Suppressor macrophage (primary cell): ENCODE data around the gene CTNNA3.

Source experiments
- DNase-seq, 4 experiments: peaks; one replicate each; pipeline ENCODE4 v3.0.0-alpha.2; 2020 to 2022

The CTNNA3 gene

DNA sequence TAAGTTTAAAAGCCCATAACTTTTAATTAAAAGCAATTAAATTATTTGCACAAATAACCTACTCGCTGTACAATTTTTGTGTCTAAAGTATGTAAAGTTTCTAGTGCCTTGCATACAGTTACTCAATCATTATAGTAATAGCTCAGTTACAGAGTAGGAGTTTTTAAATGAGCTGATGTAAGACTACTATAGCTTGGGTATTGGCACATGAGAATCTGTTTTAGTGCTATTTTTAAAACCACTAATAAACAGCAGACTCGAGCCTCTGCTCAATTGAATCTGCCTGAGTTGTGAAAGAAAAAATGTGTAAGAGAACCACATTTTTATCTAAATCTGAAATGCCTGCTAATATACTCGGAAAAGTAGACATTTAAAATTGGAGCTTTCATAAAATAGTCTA is 31.1 kb downstream of the CTNNA3 start:
- peak in 3 of 4 experiments; percentile 1 to 41 (median 26) for DNase-seq

DNA sequence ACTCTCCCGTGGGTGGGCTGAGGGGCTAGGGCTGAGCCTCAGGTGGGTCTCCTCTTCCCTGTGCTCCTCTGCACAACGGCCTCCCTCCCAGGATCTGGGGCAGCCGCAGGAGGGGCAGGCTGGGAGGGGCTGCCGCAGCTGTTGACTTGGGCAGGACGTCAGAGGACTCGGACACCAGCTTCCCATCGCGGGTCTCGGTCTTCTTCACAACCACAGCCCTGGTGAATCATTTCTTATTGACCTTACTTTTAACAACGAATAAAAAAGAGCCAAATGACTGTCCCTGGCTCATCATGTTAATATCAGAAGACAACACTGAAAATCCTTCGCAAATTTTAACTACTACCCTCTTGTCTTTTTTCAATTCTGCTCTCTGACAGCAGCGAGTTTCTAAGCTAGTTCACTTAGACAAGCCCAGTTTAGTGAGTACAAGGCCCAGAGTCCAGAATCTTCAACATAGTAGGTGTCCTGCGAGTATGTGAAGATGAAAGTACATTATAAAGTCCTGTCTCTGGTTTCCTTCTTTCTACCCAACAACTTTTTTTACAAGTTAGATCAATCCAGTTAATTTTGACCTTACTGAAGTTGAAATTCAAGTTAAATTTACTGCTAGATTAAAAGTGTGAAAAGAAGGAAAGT is 32.4 kb downstream of the CTNNA3 start:
- DNase-seq: no peak

DNA sequence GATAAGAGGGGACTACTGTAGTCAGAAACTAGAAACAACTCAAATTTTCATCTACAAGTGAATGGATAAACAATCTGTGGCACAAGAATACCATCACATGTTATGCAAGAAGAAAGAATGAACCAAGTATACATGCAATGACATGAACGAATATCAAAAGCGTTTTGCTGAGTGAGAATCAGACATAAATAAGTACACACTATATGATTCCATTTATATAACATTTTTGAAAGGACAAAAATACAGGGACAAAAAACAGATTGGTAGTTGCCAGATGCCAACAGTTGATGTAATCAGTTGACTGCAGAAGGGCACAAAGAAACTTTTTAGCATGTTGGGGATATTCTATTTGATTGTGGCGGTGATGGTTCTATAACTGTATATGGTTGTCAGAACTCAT is 33.6 kb downstream of the CTNNA3 start:
- DNase-seq: no peak

DNA sequence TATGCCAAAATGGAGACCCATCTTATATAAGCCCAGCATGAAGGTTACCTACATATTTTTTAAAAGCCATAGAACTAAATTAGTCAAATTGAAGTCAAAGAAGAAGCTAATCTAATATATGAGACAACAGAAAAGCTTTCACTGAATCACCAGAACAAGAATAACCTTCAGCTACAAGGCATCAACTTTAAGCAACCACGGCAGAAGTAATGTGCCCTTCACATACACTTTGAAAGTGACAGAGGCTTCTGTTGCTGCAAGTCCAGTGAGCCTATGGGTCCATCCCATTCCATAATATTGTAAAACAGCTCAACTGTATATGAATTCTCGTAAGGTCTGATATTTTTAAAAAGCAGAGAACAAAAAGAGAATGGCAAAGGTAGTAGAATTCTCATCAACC is 36.5 kb downstream of the CTNNA3 start:
- no peak for DNase-seq

DNA sequence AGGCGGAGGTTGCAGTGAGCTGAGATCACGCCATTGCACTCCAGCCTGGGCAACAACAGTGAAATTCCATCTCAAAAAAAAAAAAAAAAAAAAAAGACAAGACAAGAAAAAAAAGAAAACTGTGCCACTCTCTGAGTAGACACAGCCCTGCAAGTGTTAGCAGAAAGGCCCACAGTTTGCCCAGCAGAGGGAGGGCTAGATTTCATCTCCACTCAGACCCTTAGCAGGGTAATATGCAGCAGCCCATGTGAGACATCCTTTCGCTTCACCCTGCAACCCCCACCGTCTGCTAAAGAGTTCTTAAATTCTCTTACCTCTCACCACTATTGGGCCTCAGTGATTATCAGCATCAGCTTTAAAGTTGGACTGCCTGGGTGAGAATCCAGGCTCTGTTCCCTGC is 38.2 kb downstream of the CTNNA3 start:
- no peak for DNase-seq

DNA sequence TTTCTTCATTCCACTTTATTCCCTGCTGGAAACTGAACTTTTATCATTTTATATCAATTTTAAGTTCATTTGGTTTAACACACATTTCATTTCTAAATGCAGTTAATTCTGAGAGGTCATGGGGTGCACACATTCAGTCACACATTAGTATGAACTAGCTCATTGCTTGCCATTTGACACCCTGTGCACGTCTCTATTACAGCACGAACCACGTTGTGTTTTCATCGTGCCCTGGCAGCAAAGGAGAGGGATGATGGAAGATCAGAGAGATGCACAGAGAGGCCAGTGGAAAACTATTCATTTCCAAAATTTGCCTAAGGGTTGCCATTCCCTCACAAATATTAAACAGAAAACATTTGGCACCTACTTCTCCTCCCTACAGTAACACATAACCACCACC is 45.4 kb downstream of the CTNNA3 start:
- no peak for DNase-seq

DNA sequence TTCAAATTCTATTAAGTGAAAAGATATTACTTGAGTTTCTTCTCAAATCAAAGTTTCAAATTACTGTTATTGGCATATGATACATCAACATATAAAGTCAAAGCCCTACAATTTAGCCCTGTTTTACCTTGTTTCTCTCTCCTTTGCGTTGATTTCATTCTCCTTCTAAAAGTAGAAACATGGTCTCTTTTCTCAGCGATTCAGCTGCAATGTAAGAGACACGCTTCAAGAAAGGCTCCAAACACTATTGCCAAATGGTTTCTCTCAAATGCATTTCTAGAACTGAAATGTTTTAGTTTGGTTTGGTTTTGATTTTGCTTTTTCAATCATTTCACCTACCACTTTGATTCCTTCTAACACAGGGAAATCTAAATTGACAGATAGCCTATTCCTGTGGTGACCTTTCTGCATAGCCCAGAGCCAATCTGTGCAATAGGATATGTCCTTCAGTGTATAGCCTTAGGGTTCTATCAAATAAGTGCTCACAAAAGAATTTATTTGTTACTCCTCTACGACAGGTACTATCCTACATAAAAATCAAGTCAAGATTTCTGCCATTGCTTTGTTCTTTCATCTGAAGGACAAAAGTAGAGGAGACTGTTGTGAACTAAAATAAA is 47.3 kb downstream of the CTNNA3 start:
- DNase-seq: no peak

DNA sequence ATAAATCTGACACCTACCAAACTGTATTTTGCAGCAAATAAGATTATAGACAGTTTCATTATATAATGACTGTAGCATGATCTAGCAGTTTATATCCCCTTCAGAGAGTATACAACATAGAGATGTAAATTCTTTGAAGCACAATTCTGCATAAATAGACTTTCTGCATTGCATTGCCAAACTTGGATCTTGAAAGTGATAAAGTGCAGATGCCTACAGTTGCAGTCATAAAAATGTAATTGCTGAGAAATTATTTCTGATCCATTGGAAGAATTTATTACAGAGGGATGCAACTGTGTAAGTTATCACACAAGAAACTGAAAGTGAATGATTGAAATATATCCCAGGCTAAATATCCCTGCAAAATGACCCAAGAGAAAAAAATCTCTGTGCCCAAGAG is 65.1 kb downstream of the CTNNA3 start:
- DNase-seq: no peak

DNA sequence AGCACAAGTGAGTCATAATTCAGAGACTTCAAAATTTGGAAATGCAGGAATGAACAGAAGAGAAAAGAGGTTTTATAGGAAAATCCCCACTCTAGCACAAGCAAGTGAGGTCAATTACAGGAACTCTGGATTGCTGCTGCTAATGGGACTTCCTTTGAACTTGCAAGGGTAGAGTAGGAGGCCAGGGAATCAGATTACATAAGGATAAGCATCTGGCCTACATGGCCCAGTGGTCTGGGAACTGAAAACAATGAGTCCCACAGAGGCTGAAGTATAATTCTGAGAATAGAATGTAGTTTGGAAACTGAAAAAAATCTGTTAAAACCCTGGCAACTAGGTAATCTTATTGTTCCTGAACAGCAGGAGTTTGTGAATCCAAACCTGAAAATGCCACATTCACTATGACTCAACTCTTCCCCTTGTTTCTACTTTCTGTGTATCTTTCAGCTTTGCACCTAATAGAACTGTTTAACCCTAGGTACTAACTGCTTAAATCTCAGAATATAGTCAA is 66.5 kb downstream of the CTNNA3 start:
- DNase-seq: no peak

DNA sequence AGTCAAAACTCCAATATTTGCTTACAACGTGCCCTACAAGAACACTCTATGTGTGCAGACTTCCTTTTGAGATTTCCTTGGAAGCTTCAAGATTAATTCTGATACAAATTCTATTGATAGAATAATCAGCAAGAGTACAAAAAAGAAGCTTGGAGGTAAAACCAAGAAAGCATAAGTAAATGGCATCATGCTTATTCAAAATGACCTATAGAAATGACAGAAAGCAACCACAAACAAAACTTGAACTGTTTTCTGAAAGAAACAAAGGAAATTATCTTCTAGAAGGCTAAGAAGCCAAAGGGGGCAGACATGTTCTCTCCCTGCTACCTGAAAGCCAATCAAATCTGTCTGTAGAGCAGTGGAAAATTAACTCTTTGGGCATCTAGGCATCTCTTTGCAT is 73.0 kb downstream of the CTNNA3 start:
- DNase-seq: no peak

DNA sequence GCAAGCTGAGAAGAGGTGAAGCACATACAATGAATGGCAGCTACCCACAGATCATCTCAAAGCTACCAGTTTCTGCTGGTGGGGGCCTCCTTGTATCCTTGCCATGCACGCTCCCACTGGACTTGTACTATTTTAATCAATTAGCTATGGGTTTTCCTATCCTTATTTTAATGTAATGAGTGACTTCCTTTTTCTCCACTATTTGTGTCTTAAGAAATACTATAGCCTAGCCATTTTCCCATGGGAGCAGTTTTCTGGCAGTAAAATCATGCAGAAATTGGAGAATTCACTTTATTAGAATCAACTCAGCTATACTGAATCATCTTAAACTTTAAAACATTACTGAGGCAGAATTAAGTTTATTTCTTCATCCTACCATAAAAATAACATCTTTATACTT is 73.5 kb downstream of the CTNNA3 start:
- no peak for DNase-seq

DNA sequence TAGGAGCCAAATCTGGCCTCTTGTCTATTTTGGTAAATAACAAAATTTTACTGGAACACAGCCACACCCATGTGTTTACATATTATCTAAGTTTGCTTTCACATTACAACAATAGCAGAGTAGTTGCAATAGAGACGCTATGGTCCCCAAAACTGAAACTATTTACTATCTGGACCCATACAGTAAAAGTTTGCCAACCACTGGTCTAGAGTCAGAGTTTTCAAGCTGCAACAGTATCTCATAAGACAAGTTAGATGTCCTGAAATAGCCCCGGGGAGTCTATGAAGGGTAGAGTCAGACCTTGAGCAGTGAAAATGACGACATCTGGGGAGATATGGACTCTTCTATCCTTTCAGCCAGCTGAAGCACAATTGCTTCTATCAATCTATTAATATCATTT is 74.2 kb downstream of the CTNNA3 start:
- DNase-seq: no peak

DNA sequence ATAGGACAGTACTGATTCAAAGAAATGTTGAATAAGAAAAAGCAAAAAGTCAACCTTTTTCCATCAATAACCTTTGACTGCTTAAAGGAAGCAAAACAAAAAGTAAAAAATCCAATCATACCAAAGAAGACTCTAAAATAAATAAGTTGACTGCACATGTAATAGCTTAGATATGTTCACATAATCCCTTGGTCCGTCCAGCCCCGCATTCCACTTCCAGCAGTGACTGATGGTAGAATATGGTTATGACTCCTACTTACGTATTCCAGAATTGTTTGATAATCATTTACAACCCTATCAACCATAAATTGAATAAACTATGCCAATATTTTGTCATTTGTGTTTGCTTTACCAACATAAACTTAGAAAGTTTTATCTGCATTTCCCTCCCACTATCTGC is 77.9 kb downstream of the CTNNA3 start:
- DNase-seq: no peak

DNA sequence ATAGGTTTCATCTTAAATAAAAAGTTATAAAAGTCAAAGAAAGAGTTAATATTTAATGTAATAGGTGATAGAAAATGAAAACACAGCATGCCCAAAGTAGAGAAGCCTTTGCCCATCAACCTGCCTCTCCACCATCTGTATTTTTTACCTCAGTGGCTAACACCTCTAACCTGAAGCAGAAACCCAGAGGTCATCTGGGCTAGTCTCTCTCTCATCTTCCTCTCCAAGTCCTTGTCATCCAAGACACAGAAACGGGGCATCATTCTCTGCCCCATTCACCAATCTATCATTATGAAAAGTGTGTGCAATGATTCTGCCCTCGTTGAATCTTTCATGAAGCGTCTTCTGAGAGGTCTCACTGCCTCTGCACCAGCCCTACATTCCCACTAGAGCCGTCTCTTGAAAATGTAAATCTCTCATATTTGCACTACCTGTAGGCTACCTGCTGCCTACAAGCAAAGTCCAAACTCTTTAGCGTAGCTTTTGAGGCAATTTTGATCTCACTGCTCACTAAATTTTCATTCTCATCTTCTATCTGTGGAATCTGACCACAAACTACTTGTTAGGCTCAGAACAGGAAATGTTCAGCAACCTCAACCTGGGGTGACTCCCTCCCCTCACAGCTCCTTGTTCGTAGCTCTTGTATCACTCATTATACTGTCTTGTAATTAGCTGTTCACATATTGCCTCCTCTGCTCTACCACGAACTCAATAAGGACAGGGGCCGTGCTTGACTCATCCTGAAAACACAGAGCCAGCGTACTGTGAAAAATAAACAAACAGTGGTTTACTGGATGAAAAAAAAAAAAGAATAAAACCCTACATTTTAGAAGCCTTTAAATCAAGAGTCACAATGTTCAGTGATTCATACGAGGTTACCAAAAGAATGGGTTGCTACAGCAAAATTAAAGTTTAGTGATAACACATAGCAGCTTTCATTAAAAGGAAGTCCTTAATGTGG is 83.1 kb downstream of the CTNNA3 start:
- DNase-seq: no peak

DNA sequence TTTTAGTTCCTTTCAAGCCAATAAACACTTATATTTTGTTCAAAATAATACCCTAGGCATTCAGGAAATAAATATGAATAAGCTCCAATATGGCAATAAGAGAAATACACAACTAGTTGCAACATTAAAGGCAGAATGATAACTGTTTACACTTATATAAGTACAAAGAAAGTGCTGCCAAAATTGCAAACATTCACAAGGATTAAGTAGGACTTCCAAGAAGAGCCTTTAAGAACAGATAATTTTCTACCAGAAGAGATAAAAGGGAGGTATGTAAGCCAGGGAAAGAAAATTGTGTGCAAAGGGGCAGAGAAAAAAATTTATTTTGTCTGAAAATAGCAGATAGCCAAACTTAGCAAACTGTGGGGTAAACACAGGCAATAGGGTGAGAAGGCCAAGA is 83.8 kb downstream of the CTNNA3 start:
- DNase-seq: no peak

DNA sequence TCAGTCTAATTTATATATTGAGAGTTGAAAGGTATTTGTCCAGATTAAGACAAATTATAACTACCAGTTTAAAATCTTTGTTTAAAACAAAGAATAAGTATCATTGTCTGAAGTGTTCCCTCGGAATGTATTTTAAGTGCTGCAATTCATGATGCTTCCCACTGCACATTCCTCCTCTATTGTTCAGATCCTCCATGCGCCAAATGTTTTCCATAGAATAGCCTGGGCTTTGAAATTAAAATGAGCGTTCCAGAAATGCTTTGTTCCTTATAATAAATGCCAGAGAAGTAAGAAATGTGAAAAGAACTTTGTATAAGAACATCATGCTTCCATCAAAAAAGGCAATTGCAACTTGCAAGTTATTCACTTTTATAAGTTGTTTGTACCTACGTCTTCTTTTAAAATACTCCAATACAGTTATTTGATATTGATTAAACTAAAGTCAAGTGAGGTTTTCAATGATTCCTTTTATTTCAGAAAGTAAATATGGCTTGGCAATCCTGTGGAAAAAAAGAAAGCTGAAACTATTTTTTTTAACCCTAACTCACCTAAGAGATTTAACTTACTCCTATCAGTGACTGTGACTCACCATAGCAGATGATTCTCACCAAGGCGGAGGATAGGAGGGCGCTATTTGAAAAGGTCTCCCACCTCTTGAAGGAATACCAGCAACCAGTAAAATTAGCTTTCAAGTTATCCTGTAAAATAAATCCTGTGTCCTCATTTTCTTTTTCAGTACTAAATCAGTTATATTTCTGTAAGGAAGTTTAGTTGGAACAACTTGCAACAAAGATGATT is 85.8 kb downstream of the CTNNA3 start:
- DNase-seq: no peak

DNA sequence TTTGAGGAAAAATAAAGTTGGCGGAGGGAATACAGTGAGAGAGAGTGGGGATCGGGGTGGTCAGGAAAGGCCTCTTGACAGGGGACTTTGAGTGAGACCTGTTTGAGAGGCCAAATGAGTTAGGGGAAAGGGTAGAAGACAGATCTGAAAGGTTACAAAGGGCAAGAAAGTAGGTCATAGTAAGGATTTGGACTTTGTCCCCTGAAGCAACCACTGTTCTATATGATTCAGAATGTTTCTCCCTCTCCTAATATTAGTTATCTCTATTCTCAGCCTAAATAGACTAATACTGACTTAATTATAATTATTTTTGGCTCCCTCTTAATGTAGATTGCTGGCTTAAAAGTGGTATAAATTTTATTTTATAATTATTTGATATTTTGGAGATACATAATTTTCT is 88.0 kb downstream of the CTNNA3 start:
- no peak for DNase-seq

DNA sequence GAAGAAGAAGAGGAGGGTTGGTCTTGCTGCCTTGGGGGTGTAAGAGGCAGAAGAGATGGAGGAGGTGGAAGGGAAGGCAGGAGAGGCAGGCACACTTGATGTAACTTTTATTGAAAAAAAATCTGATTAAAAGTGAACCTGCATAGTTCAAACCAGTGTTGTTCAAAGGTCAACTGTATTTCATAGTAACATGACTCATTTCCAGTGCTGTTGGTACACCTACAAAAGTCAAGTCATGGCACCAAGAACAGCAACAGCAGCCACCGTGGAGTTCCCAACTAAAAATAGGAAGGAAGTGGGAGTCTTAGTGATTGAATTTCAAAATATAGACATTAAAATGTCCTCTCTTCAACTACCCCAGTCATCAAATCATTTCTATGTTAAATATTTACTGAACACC is 88.5 kb downstream of the CTNNA3 start:
- peak in 2 of 4 experiments; percentile 0 to 20 for DNase-seq

DNA sequence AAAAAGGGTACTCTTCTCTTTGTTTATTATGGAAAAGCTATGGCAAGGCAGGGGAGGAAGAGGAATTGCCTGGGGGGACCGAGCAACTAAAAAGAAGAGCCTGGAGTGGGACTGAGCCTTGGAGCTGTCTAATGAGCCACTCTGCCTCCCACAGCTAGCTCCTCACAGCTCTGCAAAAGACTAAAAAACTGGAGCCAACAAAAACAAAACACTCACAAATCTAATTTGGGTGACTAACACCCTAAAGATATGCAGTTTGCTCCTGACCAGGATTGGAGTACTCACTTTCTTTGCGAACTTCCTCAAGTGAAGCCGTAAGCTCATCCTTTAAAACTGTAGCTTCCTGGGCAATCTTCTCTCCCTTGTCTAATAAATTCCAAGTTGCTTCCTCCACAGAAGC is 89.4 kb downstream of the CTNNA3 start:
- DNase-seq: no peak

DNA sequence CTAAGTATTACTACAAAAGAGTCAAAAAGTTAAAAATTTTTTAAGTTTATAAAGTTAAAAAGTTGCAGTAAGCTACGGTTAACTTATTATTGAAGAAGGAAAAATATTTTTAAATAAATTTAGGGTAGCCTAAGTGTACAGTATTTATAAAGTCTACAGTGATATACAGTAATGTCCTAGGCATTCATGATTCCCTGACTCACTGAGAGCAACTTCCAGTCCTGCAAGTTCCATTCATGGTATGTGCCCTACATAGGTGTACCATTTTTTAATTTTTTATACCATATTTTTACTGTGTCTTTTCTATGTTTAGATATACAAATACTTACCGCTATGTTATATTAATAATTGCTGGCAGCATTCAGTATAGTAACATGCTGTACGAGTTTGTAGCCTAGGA is 92.3 kb downstream of the CTNNA3 start:
- DNase-seq: no peak

DNA sequence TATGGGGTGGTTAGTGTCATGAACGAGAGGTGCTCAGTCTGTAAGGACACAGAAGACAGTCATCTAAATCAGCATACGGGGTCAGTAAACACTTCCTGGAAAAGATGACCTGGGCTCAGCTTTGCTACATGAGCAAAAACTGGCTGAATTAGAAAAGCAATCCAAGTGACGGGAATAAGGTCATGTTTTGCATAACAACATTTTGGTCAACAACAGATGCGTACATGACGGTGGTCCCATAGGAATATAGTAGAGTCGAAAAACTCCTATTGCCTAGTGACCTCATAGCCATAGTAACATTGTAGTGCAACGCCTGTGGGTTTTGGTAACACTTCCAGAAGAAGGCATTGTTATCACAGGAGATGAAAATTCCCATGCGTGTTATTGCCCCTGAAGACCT is 92.9 kb downstream of the CTNNA3 start:
- no peak for DNase-seq

DNA sequence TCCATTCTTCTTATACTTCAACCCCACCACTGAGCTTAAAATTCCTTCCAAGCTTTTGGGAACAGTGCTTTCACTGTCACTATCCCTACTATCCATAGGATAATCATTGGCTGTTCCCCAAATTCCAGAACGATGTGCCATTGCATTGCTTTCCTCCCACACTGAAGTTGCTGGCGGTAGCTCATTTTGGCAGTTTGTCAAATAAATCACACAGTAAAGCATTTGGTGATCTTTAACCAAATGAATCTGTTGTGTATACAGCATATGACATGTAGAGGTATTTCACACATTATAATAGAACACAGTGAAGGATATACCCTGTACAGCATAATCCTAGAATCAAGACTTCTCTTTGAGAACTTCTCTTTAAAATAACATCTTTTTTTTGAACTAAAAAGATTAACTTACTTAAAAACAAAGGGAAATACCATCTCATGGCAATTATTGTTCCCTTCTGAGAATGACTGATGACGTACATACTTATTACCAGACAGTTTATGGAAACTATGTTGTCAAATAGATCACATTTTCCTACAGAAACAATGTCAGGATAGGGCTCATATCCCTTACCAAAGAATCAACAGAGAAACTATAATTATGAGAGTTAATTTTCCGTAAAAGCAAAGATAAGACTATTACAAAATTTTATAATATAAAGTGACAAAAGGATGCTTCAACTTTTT is 93.6 kb downstream of the CTNNA3 start:
- DNase-seq: no peak
